A549 (cell line): ENCODE measurements around the gene NDUFS1. TPM values are rescaled to one million over a fixed set of nuclear protein-coding genes. Genes with fewer than 3 reads are reported as not detected.
"Not testable (repeated sequence)": the region's sequence is repeated elsewhere in the genome, so short reads cannot be mapped to it uniquely, and the experiment has no call there.

ENCODE experiments used
- ATAC-seq, 2 experiments: fragments of 200-7000 bp in 1 of 2; fragments of >200 bp in 1 of 2; cut with Nextera tagmentation in 1 of 2; cut with Tn5 transposase in 1 of 2; 3 replicates each; pipeline versions ENCODE4 v1.8.0 to v1.9.1; 2018 to 2020; ENCODE audit warnings: mild to moderate bottlenecking in 1 of 2, moderate library complexity in 1 of 2
- CTCF ChIA-PET: fragments of 300-600 bp; sonication (Branson Sonifier 250); formaldehyde crosslinking; extraction: SDS; loops from one replicate; lab custom pipeline; 2021; ENCODE audit warnings: antibody characterized with exemption, inconsistent platforms; lab: Yijun Ruan, JAX
- POLR2A ChIA-PET: fragments of 350-600 bp; formaldehyde crosslinking; extraction: SDS; loops from one replicate; lab custom pipeline; 2021; ENCODE audit warnings: antibody characterized with exemption, inconsistent platforms; lab: Yijun Ruan, JAX
- DNase-seq, 2 experiments: peaks; one replicate each; pipeline versions ENCODE4 v3.0.0 to v3.0.0-alpha.2; 2011 to 2016; ENCODE audit warnings: low read depth in 1 of 2, low spot score in 1 of 2
- FAIRE-seq: peaks from 2 replicates; lab custom pipeline; 2011; peaks lifted over from hg19 to GRCh38; lab: Jason Lieb, UNC
- H3K27ac ChIP-seq, 2 experiments: fragments of >200 bp; sonication (Bioruptor Twin); formaldehyde crosslinking; 3 replicates each; pipeline ENCODE4 v1.5.1; 2016 to 2017
- H3K4me1 ChIP-seq: fragments of >200 bp; sonication (Bioruptor Twin); formaldehyde crosslinking; 3 replicates; pipeline ENCODE4 v1.6.1; 2016
- H3K4me2 ChIP-seq: fragments of >200 bp; sonication (Bioruptor Twin); formaldehyde crosslinking; 3 replicates; pipeline ENCODE4 v1.6.1; 2016
- H3K4me3 ChIP-seq: fragments of >200 bp; sonication (Bioruptor Twin); formaldehyde crosslinking; 3 replicates; pipeline ENCODE4 v1.5.1; 2016
- H3K9me3 ChIP-seq: fragments of >200 bp; sonication (Bioruptor Twin); formaldehyde crosslinking; 3 replicates; pipeline ENCODE4 v1.6.1; 2016
- CTCF ChIP-seq: fragments of >200 bp; sonication (Bioruptor Twin); formaldehyde crosslinking; IDR thresholded peaks from 3 replicates; pipeline ENCODE4 v1.5.1; 2016
- E2F6 ChIP-seq: IDR thresholded peaks from 2 replicates; pipeline ENCODE4 v1.6.1; 2012; ENCODE audit warnings: low read depth, borderline replicate concordance
- FOSB ChIP-seq: fragments of 250-450 bp; sonication (Bioruptor Pico); IDR thresholded peaks from 2 replicates; pipeline ENCODE4 v1.5.0; 2020; ENCODE audit warnings: mild to moderate bottlenecking, moderate library complexity
- FOSL2 ChIP-seq, 2 experiments: fragments of 450-650 bp in 1 of 2; fragments of >200 bp in 1 of 2; sonication (Bioruptor Twin) in 1 of 2; formaldehyde crosslinking; IDR thresholded peaks; 2 replicates each; pipeline versions ENCODE4 v1.5.0 to v1.6.1; 2016 to 2020; ENCODE audit warnings: mild to moderate bottlenecking in 1 of 2, moderate library complexity in 1 of 2
- FOXS1 ChIP-seq: fragments of 250-450 bp; sonication (Bioruptor Pico); IDR thresholded peaks from 2 replicates; pipeline ENCODE4 v1.5.0; 2020; ENCODE audit warnings: mild to moderate bottlenecking, moderate library complexity
- HES2 ChIP-seq: fragments of >200 bp; sonication (Bioruptor Twin); formaldehyde crosslinking; IDR thresholded peaks from 2 replicates; pipeline ENCODE4 v1.6.1; 2016
- HMGXB4 ChIP-seq: fragments of 250-450 bp; sonication (Bioruptor Pico); IDR thresholded peaks from 2 replicates; pipeline ENCODE4 v1.5.0; 2021; ENCODE audit warnings: mild to moderate bottlenecking, moderate library complexity, borderline replicate concordance
- HOXA7 ChIP-seq: fragments of 250-450 bp; sonication (Bioruptor Pico); IDR thresholded peaks from 2 replicates; pipeline ENCODE4 v1.5.0; 2020; ENCODE audit warnings: mild to moderate bottlenecking, moderate library complexity
- HOXB13 ChIP-seq: fragments of 250-450 bp; sonication (Bioruptor Pico); IDR thresholded peaks from 2 replicates; pipeline ENCODE4 v1.5.0; 2020; ENCODE audit warnings: low read depth, mild to moderate bottlenecking, moderate library complexity
- NPAS2 ChIP-seq: fragments of 250-450 bp; sonication (Bioruptor Pico); IDR thresholded peaks from 2 replicates; pipeline ENCODE4 v1.8.0; 2022; ENCODE audit warnings: mild to moderate bottlenecking, moderate library complexity, borderline replicate concordance
- PBX3 ChIP-seq: IDR thresholded peaks from 2 replicates; pipeline ENCODE4 v1.6.1; 2012
- POLR2AphosphoS2 ChIP-seq: conservative IDR thresholded peaks from 2 replicates; pipeline ENCODE4 v1.6.1; 2012; ENCODE audit warnings: low read length, improper control_type of control experiment, inconsistent platforms
- RAD21 ChIP-seq, 2 experiments: fragments of >200 bp in 1 of 2; sonication (Bioruptor Twin) in 1 of 2; formaldehyde crosslinking in 1 of 2; IDR thresholded peaks in 1 of 2; conservative IDR thresholded peaks in 1 of 2; 2 replicates in 1 of 2; 3 replicates in 1 of 2; pipeline ENCODE4 v1.6.1; 2012 to 2018; ENCODE audit warnings: inconsistent platforms in 1 of 2
- RFX5 ChIP-seq: fragments of 450-650 bp; IDR thresholded peaks from 2 replicates; pipeline ENCODE4 v1.7.1; 2014; ENCODE audit warnings: antibody characterized with exemption, mild to moderate bottlenecking, moderate library complexity
- SMC3 ChIP-seq: fragments of >200 bp; sonication (Bioruptor Twin); formaldehyde crosslinking; IDR thresholded peaks from 3 replicates; pipeline ENCODE4 v1.6.1; 2018; ENCODE audit warnings: inconsistent platforms
- WGBS: methylation state at CpG from one replicate; pipeline ENCODE4 v1.1.6; 2017; ENCODE audit errors: missing lambda C conversion rate; 5-methylcytosine and 5-hydroxymethylcytosine counted together
- polyA plus RNA-seq, 4 experiments: library from polyadenylated mRNA; depleted of rRNA in 3 of 4; stranded (reverse); fragments of >200 nt; fragmentation: RNase III in 1 of 4; extraction: RNeasy Plus Mini Kit Qiagen cat#74134 plus additional on column Dnase treatment in 1 of 4; gene quantifications; 2 replicates in 3 of 4; 3 replicates in 1 of 4; pipeline ENCODE4 v1.2.3, GENCODE V29; 2011 to 2017

NDUFS1 gene
- polyA plus RNA-seq, 2 of the 4 experiments (the other 2 are of a cell fraction) = 86.7 to 134 TPM

- Histone ChIP-seq H3K4me3 (no peak overlapping the region), H3K4me2 (no peak overlapping the region), H3K27ac (no peak overlapping the region), H3K4me1 (peaks cover 25% of the 10 kb centered on the region), H3K9me3 (no peaks in the 10 kb centered on the region)
- TF ChIP-seq RAD21 (conservative IDR thresholded peaks at IDR 0.05 in 1 of 2, IDR thresholded peaks at IDR 0.05 in 1 of 2) (peak; percentile 62 to 65), CTCF (peak; percentile 85), HES2 (no peak), SMC3 (peak; percentile 56)
- ChIA-PET POLR2A (no interaction called here), CTCF (interaction anchor here (0.7 to 3.0 kb wide), 16 partner anchors 10 to 464 kb away, joined by 3 to 16 read pairs (median 3); no protein-coding TSS in a partner anchor)
- no peak for ATAC-seq
- FAIRE-seq = no peak
- WGBS = 48% methylated on average over 2 of the region's 2 CpGs
- peak in 1 of 2 experiments; percentile 42 for DNase-seq
Measured at GRCh38 chr2:206164261-206164862, 5.1 kb upstream of the NDUFS1 start.

GRCh38 chr2:206163251-206163880 lies 4.1 kb upstream of the NDUFS1 start:
- no peak overlapping the region for H3K4me3 ChIP-seq
- no peak for ATAC-seq
- no peaks in the 10 kb centered on the region for H3K9me3 ChIP-seq
- ChIA-PET CTCF (interaction anchor here (0.7 to 3.0 kb wide), 8 partner anchors 11 to 154 kb away, joined by 3 to 16 read pairs (median 4); no protein-coding TSS in a partner anchor), POLR2A (interaction anchor here (0.6 to 0.7 kb wide), 2 partner anchors 86 to 216 kb away, joined by 3 to 4 read pairs; no protein-coding TSS in a partner anchor)
- H3K4me1 ChIP-seq = peaks cover 25% of the 10 kb centered on the region
- 93% methylated on average over 3 of the region's 3 CpGs for WGBS
- H3K27ac ChIP-seq = no peak overlapping the region
- no peak for DNase-seq
- H3K4me2 ChIP-seq = 0 out of 3 replicates have a peak overlapping the region, but pooled peaks have one; percentile 14
- no peak for FAIRE-seq
- no peak for TF ChIP-seq NPAS2 (CRISPR knock-in tag)
- no peak for TF ChIP-seq E2F6
- TF ChIP-seq POLR2AphosphoS2 = no peak
- TF ChIP-seq HOXA7 (CRISPR knock-in tag) = peak; percentile 19; the same call in 1 of the 2 replicates
- peak; percentile 45; the same call in 1 of the 2 replicates for TF ChIP-seq FOSB
- TF ChIP-seq HMGXB4 (CRISPR knock-in tag) = no peak
- TF ChIP-seq HOXB13 = no peak
- no peak for TF ChIP-seq PBX3
- no peak for TF ChIP-seq FOXS1
- TF ChIP-seq FOSL2 (IDR thresholded peaks at IDR 0.05) = no peak
- TF ChIP-seq FOSL2 (CRISPR knock-in tag; IDR thresholded peaks at IDR 0.05) = peak; percentile 23; the same call in 1 of the 2 replicates
- no peak for TF ChIP-seq RFX5

- H3K27ac ChIP-seq, POLR2A ChIA-PET, ATAC-seq, H3K9me3 ChIP-seq, H3K4me3 ChIP-seq, FAIRE-seq, DNase-seq: not testable (repeated sequence)
- CTCF ChIA-PET = interaction anchor here (3.0 kb wide), 1 partner anchor 12 kb away, joined by 16 read pairs; no protein-coding TSS in a partner anchor
- Histone ChIP-seq H3K4me2 (peak overlapping the region; percentile 91), H3K4me1 (peaks cover 28% of the 10 kb centered on the region)
- 89% methylated on average over 4 of the region's 4 CpGs for WGBS
Measured at GRCh38 chr2:206162401-206162800, 3.2 kb upstream of the NDUFS1 start.
